Nephron progenitor cell (in vitro differentiated cells): ENCODE measurements around the gene SYPL1.

Experiments used
- DNase-seq: peaks from one replicate; pipeline ENCODE4 v3.0.0; 2021
- H3K27ac Mint-ChIP-seq: 2 replicates; pipeline ENCODE4 v1.8.0; 2021; ENCODE audit warnings: mild to moderate bottlenecking, moderate library complexity, mixed read lengths
- H3K27me3 Mint-ChIP-seq: 2 replicates; pipeline ENCODE4 v1.8.0; 2021; ENCODE audit warnings: mild to moderate bottlenecking, low read depth, mixed read lengths; ENCODE audit not compliant: poor library complexity
- H3K36me3 Mint-ChIP-seq: 2 replicates; pipeline ENCODE4 v1.8.0; 2021; ENCODE audit warnings: low read depth, mixed read lengths
- H3K4me1 Mint-ChIP-seq: 2 replicates; pipeline ENCODE4 v1.8.0; 2021; ENCODE audit warnings: mixed read lengths
- H3K4me3 Mint-ChIP-seq: 2 replicates; pipeline ENCODE4 v1.8.0; 2021; ENCODE audit warnings: mild to moderate bottlenecking, moderate library complexity, mixed read lengths
- H3K9me3 Mint-ChIP-seq: 2 replicates; pipeline ENCODE4 v1.8.0; 2021; ENCODE audit warnings: mild to moderate bottlenecking, moderate library complexity, mixed read lengths
- CTCF ChIP-seq: fragments of 200-600 bp; sonication (generic); IDR thresholded peaks from 2 replicates; pipeline ENCODE4 v1.5.0; 2021; ENCODE audit warnings: antibody characterized with exemption

SYPL1 gene

GRCh38 chr7:106125417-106125816 is 13.3 kb upstream of the SYPL1 start:
- no peak for DNase-seq
- Mint-ChIP-seq H3K4me3 (no peak overlapping the region), H3K9me3 (no peaks in the 10 kb centered on the region), H3K4me1 (peaks cover 21% of the 10 kb centered on the region), H3K27ac (no peak overlapping the region), H3K36me3 (no peaks in the 10 kb centered on the region), H3K27me3 (peaks cover 3% of the 10 kb centered on the region)
- no peak for TF ChIP-seq CTCF

- Mint-ChIP-seq H3K4me3 (no peak overlapping the region), H3K27me3 (peaks cover 3% of the 10 kb centered on the region), H3K36me3 (no peaks in the 10 kb centered on the region), H3K9me3 (no peaks in the 10 kb centered on the region), H3K27ac (no peak overlapping the region), H3K4me1 (peaks cover 33% of the 10 kb centered on the region)
- no peak for TF ChIP-seq CTCF
- DNase-seq: no peak
Measured at GRCh38 chr7:106124186-106124585, 12.1 kb upstream of the SYPL1 start.

- H3K27ac Mint-ChIP-seq: no peak overlapping the region
- peaks cover 36% of the 10 kb centered on the region for H3K4me1 Mint-ChIP-seq
- no peaks in the 10 kb centered on the region for H3K9me3 Mint-ChIP-seq
- H3K4me3 Mint-ChIP-seq: no peak overlapping the region
- DNase-seq: no peak
- no peaks in the 10 kb centered on the region for H3K36me3 Mint-ChIP-seq
- H3K27me3 Mint-ChIP-seq: peaks cover 3% of the 10 kb centered on the region
- TF ChIP-seq CTCF: no peak
Measured at GRCh38 chr7:106122713-106123112, 10.6 kb upstream of the SYPL1 start.

- H3K27ac Mint-ChIP-seq: no peak overlapping the region
- H3K27me3 Mint-ChIP-seq: peaks cover 5% of the 10 kb centered on the region
- no peaks in the 10 kb centered on the region for H3K9me3 Mint-ChIP-seq
- TF ChIP-seq CTCF: no peak
- H3K36me3 Mint-ChIP-seq: no peaks in the 10 kb centered on the region
- no peak overlapping the region for H3K4me3 Mint-ChIP-seq
- DNase-seq: no peak
- H3K4me1 Mint-ChIP-seq: peaks cover 49% of the 10 kb centered on the region
Measured at GRCh38 chr7:106121189-106121810, 9.2 kb upstream of the SYPL1 start.

- Mint-ChIP-seq H3K27me3 (peaks cover 8% of the 10 kb centered on the region), H3K9me3 (no peaks in the 10 kb centered on the region), H3K4me3 (no peak overlapping the region), H3K4me1 (peaks cover 55% of the 10 kb centered on the region), H3K36me3 (no peaks in the 10 kb centered on the region), H3K27ac (no peak overlapping the region)
- DNase-seq: no peak
- TF ChIP-seq CTCF: no peak
Measured at GRCh38 chr7:106120500-106120899, 8.4 kb upstream of the SYPL1 start.

- Mint-ChIP-seq H3K4me1 (peaks cover 55% of the 10 kb centered on the region), H3K4me3 (no peak overlapping the region), H3K27ac (peak overlapping the region; percentile 36), H3K27me3 (peaks cover 8% of the 10 kb centered on the region), H3K36me3 (no peaks in the 10 kb centered on the region), H3K9me3 (no peaks in the 10 kb centered on the region)
- DNase-seq: no peak
- no peak for TF ChIP-seq CTCF
Measured at GRCh38 chr7:106119719-106120118, 7.6 kb upstream of the SYPL1 start.
